H1 (cell line): Measurements from ENCODE around the gene MYO1D.

Experiments used
- CHD2 ChIP-seq: IDR thresholded peaks from 2 replicates; pipeline ENCODE4 v1.6.1; 2012; ENCODE audit warnings: low read length, improper control_type of control experiment
- CTCF ChIP-seq, 3 experiments: IDR thresholded peaks; 1 replicate in 2 of 3; 2 replicates in 1 of 3; pipeline versions ENCODE4 v1.5.1 to v1.6.1; 2011; ENCODE audit warnings: low read length in 3 of 3, mild to moderate bottlenecking in 3 of 3, inconsistent platforms in 2 of 3, low read depth in 1 of 3, moderate library complexity in 1 of 3; ENCODE audit not compliant: insufficient read depth in 1 of 3; ENCODE audit errors: control extremely low read depth in 1 of 3
- EP300 ChIP-seq, 2 experiments: IDR thresholded peaks; 1 replicate in 1 of 2; 2 replicates in 1 of 2; pipeline ENCODE4 v1.6.1; 2011 to 2012; ENCODE audit warnings: low read depth in 2 of 2, low read length in 2 of 2, mild to moderate bottlenecking in 2 of 2, borderline replicate concordance in 1 of 2, inconsistent platforms in 1 of 2, moderate library complexity in 1 of 2
- EZH2 ChIP-seq: fragments of 200-600 bp; sonication (generic); IDR thresholded peaks from 2 replicates; pipeline ENCODE4 v1.7.1; 2012; ENCODE audit warnings: low read depth, mild to moderate bottlenecking, moderate library complexity, low read length, inconsistent platforms; ENCODE audit not compliant: severe bottlenecking
- JUN ChIP-seq: IDR thresholded peaks from 2 replicates; pipeline ENCODE4 v1.6.1; 2011; ENCODE audit warnings: low read depth, mild to moderate bottlenecking, improper control_type of control experiment, low read length
- KDM5A ChIP-seq: fragments of 200-600 bp; IDR thresholded peaks from 2 replicates; pipeline ENCODE4 v1.7.1; 2012; ENCODE audit warnings: mild to moderate bottlenecking, low read length, inconsistent platforms, mixed read lengths
- MAX ChIP-seq: IDR thresholded peaks from 2 replicates; pipeline ENCODE4 v1.6.1; 2012; ENCODE audit warnings: inconsistent platforms
- NANOG ChIP-seq: IDR thresholded peaks from 2 replicates; pipeline ENCODE4 v1.6.1; 2011; ENCODE audit warnings: low read length, low read depth, mild to moderate bottlenecking, inconsistent platforms; ENCODE audit not compliant: insufficient read depth, poor library complexity, severe bottlenecking
- POLR2A ChIP-seq, 2 experiments: IDR thresholded peaks; 1 replicate in 1 of 2; 2 replicates in 1 of 2; pipeline ENCODE4 v1.6.1; 2011; ENCODE audit warnings: low read depth in 2 of 2, low read length in 2 of 2, mild to moderate bottlenecking in 2 of 2; ENCODE audit errors: control extremely low read depth in 1 of 2
- SIN3A ChIP-seq, 2 experiments: IDR thresholded peaks in 1 of 2; conservative IDR thresholded peaks in 1 of 2; 2 replicates each; pipeline ENCODE4 v1.6.1; 2011 to 2012; ENCODE audit warnings: low read length in 2 of 2, improper control_type of control experiment in 1 of 2, low read depth in 1 of 2, mild to moderate bottlenecking in 1 of 2
- SP2 ChIP-seq: IDR thresholded peaks from 2 replicates; pipeline ENCODE4 v1.6.1; 2012; ENCODE audit warnings: mild to moderate bottlenecking, low read length, inconsistent platforms
- TAF1 ChIP-seq: IDR thresholded peaks from 2 replicates; pipeline ENCODE4 v1.6.1; 2011; ENCODE audit warnings: mild to moderate bottlenecking, low read depth, low read length

GRCh38 chr17:32917081-32917480, 40.2 kb upstream of the MYO1D start:
- TF ChIP-seq CTCF (IDR thresholded peaks at IDR 0.05; ENCODE audit: control extremely low read depth in 1 of 3, insufficient read depth in 1 of 3, low read depth in 1 of 3, low read length in 3 of 3) = no peak
- no peak for TF ChIP-seq SIN3A (conservative IDR thresholded peaks at IDR 0.05 in 1 of 2, IDR thresholded peaks at IDR 0.05 in 1 of 2; ENCODE audit: low read depth in 1 of 2, low read length in 2 of 2)
- TF ChIP-seq SP2 = no peak
- no peak for TF ChIP-seq CHD2
- no peak for TF ChIP-seq POLR2A (IDR thresholded peaks at IDR 0.05; ENCODE audit: control extremely low read depth in 1 of 2, low read depth in 2 of 2, low read length in 2 of 2)
- no peak for TF ChIP-seq TAF1
- no peak for TF ChIP-seq MAX
- no peak for TF ChIP-seq JUN
- no peak for TF ChIP-seq EZH2
- TF ChIP-seq KDM5A = no peak
- no peak for TF ChIP-seq EP300 (IDR thresholded peaks at IDR 0.05; ENCODE audit: borderline replicate concordance in 1 of 2, low read depth in 2 of 2, low read length in 2 of 2)
- TF ChIP-seq NANOG = no peak
